ENCODE data around the gene CAMK2A. TPM values are rescaled to one million over a fixed set of nuclear protein-coding genes. Genes with fewer than 3 reads are reported as not detected.

CAMK2A gene
- total RNA-seq, 4 donors from 2014 or later: 0.20 to 2.4 (median 1.3) TPM

DNA sequence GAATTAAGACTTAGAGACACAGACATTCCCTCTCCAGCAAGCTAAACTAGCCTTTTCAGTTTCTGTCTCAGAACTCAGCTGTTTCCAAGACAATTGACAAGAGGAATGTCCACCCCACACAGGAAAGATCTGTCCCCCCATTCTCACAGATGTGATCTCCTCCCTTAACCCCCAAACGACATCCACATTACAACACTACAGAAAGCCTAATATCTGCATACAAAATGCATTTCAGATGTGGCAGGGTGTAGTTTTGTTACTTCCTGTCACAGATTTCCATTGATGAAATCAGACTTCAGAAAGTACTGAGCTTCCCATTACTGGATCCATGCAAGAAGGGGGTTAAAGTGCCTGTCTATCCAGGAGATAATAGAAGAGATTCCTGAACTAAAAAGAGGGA lies 16.0 kb upstream of the CAMK2A start:
- Histone ChIP-seq H3K4me1 (peaks cover 0 to 78% (median 17%) of the 10 kb centered on the region in 4 donors), H3K27me3 (peaks cover 0 to 9% of the 10 kb centered on the region in 2 donors), H3K27ac (peak overlapping the region in 2 of 4 donors; percentile 34 to 53), H3K9me3 (no peaks in the 10 kb centered on the region), H3K4me3 (no peak overlapping the region), H3K36me3 (no peaks in the 10 kb centered on the region)
- TF ChIP-seq POLR2A (IDR thresholded peaks at IDR 0.05) (no peak), EP300 (IDR thresholded peaks at IDR 0.05) (no peak)
- TF ChIP-seq, protein P1, sequence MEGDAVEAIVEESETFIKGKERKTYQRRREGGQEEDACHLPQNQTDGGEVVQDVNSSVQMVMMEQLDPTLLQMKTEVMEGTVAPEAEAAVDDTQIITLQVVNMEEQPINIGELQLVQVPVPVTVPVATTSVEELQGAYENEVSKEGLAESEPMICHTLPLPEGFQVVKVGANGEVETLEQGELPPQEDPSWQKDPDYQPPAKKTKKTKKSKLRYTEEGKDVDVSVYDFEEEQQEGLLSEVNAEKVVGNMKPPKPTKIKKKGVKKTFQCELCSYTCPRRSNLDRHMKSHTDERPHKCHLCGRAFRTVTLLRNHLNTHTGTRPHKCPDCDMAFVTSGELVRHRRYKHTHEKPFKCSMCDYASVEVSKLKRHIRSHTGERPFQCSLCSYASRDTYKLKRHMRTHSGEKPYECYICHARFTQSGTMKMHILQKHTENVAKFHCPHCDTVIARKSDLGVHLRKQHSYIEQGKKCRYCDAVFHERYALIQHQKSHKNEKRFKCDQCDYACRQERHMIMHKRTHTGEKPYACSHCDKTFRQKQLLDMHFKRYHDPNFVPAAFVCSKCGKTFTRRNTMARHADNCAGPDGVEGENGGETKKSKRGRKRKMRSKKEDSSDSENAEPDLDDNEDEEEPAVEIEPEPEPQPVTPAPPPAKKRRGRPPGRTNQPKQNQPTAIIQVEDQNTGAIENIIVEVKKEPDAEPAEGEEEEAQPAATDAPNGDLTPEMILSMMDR (IDR thresholded peaks at IDR 0.05): no peak
- DNase-seq (ENCODE audit: low spot score in 2 of 2): no peak
- 6 to 16% methylated on average over 1 of the region's 1 CpG for WGBS, 2 donors

DNA sequence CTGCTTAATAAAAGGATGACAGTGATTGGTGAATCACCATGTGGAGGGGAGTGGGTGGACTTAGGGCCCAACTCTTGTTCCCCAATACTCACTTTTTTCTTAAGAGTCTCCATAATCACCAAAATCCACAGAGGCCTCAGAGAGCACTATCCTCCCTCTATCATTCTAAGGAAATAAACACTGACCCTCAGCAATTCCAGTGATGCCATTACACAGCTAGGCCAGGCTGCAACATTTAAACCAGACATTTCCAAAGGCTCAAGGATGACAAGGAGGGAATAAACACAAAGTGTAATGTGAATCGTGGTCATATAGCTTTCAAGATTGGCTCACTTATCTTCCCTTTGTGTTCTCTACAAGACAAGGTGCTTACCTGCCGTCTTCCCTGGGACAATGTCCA lies 15.5 kb upstream of the CAMK2A start:
- no peak for DNase-seq (ENCODE audit: low spot score in 2 of 2)
- H3K27ac ChIP-seq: peak overlapping the region in 2 of 4 donors; percentile 34 to 53
- H3K4me1 ChIP-seq: peaks cover 0 to 81% (median 17%) of the 10 kb centered on the region in 4 donors
- no peaks in the 10 kb centered on the region for H3K36me3 ChIP-seq
- H3K27me3 ChIP-seq: peaks cover 0 to 9% of the 10 kb centered on the region in 2 donors
- no peaks in the 10 kb centered on the region for H3K9me3 ChIP-seq
- no peak overlapping the region for H3K4me3 ChIP-seq
- TF ChIP-seq POLR2A (IDR thresholded peaks at IDR 0.05): no peak
- no peak for TF ChIP-seq EP300 (IDR thresholded peaks at IDR 0.05)
- TF ChIP-seq, protein P1 (IDR thresholded peaks at IDR 0.05): no peak
- 58 to 62% methylated on average over 2 of the region's 2 CpGs for WGBS, 2 donors

DNA sequence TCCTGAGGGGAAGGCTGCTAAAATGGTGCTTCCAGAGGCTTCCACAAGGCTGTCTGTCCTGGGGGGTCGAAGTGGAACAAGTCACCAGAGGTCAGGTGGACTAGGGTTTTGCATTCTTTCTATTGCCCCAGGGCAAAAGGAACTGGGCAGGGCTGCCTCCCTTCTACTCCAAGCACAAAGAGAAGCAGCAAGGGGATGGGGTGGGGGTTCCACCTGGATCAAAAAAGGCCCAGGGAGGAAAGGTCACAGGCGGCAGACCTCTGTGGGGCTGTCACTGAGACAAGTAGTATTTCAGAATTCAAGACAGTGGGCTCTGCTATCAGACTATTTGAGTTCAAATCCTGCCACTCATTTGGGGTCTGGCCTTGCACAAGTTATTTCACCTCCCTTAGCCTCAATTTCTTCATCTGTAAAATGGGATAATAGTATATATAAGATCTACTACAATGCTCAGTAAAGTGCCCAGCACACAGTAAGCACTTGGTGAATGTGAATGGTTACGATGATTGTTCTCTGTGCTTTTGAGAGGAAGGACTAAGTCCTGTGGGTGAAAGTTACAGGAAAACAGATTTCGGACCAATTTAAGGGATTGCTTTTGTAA lies 15.0 kb upstream of the CAMK2A start:
- H3K4me1 ChIP-seq: peaks cover 0 to 81% (median 17%) of the 10 kb centered on the region in 4 donors
- DNase-seq (ENCODE audit: low spot score in 2 of 2): no peak

DNA sequence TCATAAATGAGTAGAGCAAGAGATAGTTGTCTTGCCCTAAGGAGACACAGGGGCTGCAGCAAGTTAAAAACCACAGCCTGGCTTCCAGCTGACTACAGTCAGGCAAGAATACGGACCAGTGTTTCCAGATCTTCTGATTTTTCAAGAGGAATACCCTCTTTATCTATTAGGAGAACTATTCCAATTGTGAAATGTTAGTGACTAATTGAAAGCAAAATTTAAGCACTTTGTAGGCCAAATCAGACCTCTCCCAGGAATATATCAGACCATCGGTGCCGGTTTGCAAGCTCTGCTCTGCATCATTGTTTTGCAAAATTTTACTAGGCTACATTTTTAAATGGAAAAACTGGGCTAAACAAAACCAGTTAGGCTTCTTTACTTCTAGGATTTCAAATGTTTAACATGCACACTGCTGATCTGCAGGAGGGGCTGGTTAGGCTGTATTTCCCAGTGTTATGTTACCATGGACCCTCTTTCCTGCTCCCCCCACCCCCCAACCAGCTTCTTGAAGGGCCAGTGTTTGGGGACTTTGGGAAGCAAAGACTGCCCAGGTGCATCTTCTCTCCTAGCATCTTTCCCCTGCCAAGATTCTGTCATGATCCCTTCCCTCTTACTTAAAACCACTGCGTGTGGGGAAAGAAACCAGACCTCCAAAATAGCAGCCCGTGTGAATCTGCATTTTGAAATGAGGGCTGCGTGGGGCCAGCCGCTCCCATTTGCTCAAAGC lies 14.2 kb upstream of the CAMK2A start:
- DNase-seq (ENCODE audit: low spot score in 2 of 2): no peak
- Histone ChIP-seq H3K27me3 (peaks cover 0 to 9% of the 10 kb centered on the region in 2 donors), H3K4me3 (no peak overlapping the region), H3K27ac (peak overlapping the region in 2 of 4 donors; percentile 57 to 76), H3K36me3 (no peaks in the 10 kb centered on the region), H3K4me1 (peaks cover 0 to 78% (median 16%) of the 10 kb centered on the region in 4 donors), H3K9me3 (no peaks in the 10 kb centered on the region)
- no peak for TF ChIP-seq EP300 (IDR thresholded peaks at IDR 0.05)
- no peak for TF ChIP-seq POLR2A (IDR thresholded peaks at IDR 0.05)
- TF ChIP-seq, protein P1 (IDR thresholded peaks at IDR 0.05): no peak
- WGBS, 2 donors: 62 to 67% methylated on average over 7 of the region's 7 CpGs

More for the DNA sequence above, 15.0 kb upstream of the CAMK2A start:
- H3K9me3 ChIP-seq: no peaks in the 10 kb centered on the region
- H3K27ac ChIP-seq: peak overlapping the region in 2 of 4 donors; percentile 53 to 76
- H3K36me3 ChIP-seq: no peaks in the 10 kb centered on the region
- H3K4me3 ChIP-seq: no peak overlapping the region
- TF ChIP-seq, protein P1 (IDR thresholded peaks at IDR 0.05): no peak
- TF ChIP-seq EP300 (IDR thresholded peaks at IDR 0.05) (no peak), POLR2A (IDR thresholded peaks at IDR 0.05) (no peak)
- H3K27me3 ChIP-seq: peaks cover 0 to 9% of the 10 kb centered on the region in 2 donors
- 84 to 91% methylated on average over 4 of the region's 4 CpGs for WGBS, 2 donors

DNA sequence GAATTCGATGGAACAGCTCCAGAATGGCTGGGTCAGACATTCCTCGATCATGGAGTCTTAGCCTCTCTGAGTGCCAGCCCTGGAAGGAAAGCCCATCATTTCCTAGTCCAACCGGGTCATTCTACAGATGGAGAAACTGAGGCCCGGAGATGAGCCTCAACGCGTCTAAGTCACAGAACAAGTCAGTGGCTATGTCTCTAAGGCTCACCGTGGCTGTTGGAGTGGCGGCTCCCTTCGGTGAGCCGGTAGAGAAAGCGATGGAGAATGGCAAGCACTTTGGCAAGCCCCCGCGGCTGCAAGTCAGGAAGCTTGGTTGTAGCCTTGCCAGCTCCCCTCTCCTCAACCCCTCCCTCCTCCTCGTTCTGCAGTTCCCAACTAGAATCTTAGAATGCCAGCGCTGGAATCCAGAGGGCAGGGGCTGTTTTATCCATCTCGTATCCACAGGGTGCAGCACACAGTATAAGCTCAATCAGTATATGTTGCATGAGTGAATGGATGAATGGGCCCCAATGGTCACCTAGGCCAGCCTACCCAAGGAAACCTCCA lies 13.6 kb upstream of the CAMK2A start:
- peaks cover 0 to 72% (median 16%) of the 10 kb centered on the region in 4 donors for H3K4me1 ChIP-seq
- WGBS, 2 donors: 11 to 26% methylated on average over 16 of the region's 16 CpGs
- H3K27ac ChIP-seq: peak overlapping the region in 2 of 4 donors; percentile 57 to 76
- TF ChIP-seq POLR2A (IDR thresholded peaks at IDR 0.05) (no peak), EP300 (IDR thresholded peaks at IDR 0.05) (no peak)
- TF ChIP-seq, protein P1 (IDR thresholded peaks at IDR 0.05): no peak
- DNase-seq (ENCODE audit: low spot score in 2 of 2): no peak
- peak overlapping the region; percentile 7 to 44 (median 18) for H3K4me3 ChIP-seq
- H3K27me3 ChIP-seq: peaks cover 0 to 9% of the 10 kb centered on the region in 2 donors
- H3K9me3 ChIP-seq: no peaks in the 10 kb centered on the region
- peaks cover 0 to 3% (median 0%) of the 10 kb centered on the region in 3 donors for H3K36me3 ChIP-seq

Data from tibial nerve (tissue), 4 donors.